SU-DHL-6 (cell line): Measurements from ENCODE around the gene TP63.

Source experiments
- H2AFZ ChIP-seq: fragments of 200-600 bp; sonication (generic); 2 replicates; pipeline ENCODE4 v1.6.1; 2014; ENCODE audit warnings: low read depth, mild to moderate bottlenecking, moderate library complexity, mixed read lengths, antibody characterized with exemption, low read length; ENCODE audit not compliant: severe bottlenecking
- H3F3A ChIP-seq: fragments of 200-600 bp; shearing (Covaris generic); 2 replicates; pipeline ENCODE4 v1.6.0; 2016; ENCODE audit warnings: antibody characterized with exemption, mild to moderate bottlenecking; ENCODE audit not compliant: insufficient read depth
- H3K27ac ChIP-seq: fragments of 200-600 bp; sonication (generic); 2 replicates; pipeline ENCODE4 v1.5.1; 2016; ENCODE audit warnings: low read depth, mild to moderate bottlenecking, low read length, moderate library complexity, mixed read lengths
- H3K27me3 ChIP-seq: fragments of 200-600 bp; sonication (generic), shearing (Covaris generic); 2 replicates; pipeline ENCODE4 v1.6.0; 2014; ENCODE audit warnings: mild to moderate bottlenecking, low read length
- H3K36me3 ChIP-seq: fragments of 200-600 bp; sonication (generic); 2 replicates; pipeline ENCODE4 v1.6.1; 2014; ENCODE audit warnings: mild to moderate bottlenecking, low read length, mixed read lengths
- H3K4me2 ChIP-seq: fragments of 300-600, 200-600 bp; shearing (Covaris generic), sonication (generic); 2 replicates; pipeline ENCODE4 v1.6.0; 2014; ENCODE audit warnings: low read length, low read depth, mild to moderate bottlenecking; ENCODE audit not compliant: poor library complexity, severe bottlenecking
- H3K4me3 ChIP-seq: fragments of 200-600 bp; sonication (generic); 2 replicates; pipeline ENCODE4 v1.5.1; 2014; ENCODE audit warnings: antibody characterized with exemption, low read length, mild to moderate bottlenecking, mixed read lengths; ENCODE audit not compliant: insufficient read depth, poor library complexity, severe bottlenecking
- H3K79me2 ChIP-seq: fragments of 200-600 bp; sonication (generic); 2 replicates; pipeline ENCODE4 v1.6.1; 2014; ENCODE audit warnings: mild to moderate bottlenecking, low read length, moderate library complexity; ENCODE audit not compliant: insufficient read depth
- H3K9ac ChIP-seq: fragments of 200-600 bp; sonication (generic); 2 replicates; pipeline ENCODE4 v1.7.0; 2014; ENCODE audit warnings: mild to moderate bottlenecking, low read length
- H3K9me2 ChIP-seq: fragments of 200-600 bp; sonication (generic); replicated peaks from 2 replicates; pipeline ENCODE4 v1.6.1; 2014; ENCODE audit warnings: low read length; ENCODE audit not compliant: insufficient read depth
- H3K9me3 ChIP-seq: fragments of 200-600 bp; sonication (generic); 2 replicates; pipeline ENCODE4 v1.6.1; 2014; ENCODE audit warnings: low read length, mixed read lengths; ENCODE audit not compliant: insufficient read depth
- H4K20me1 ChIP-seq: fragments of 200-600 bp; sonication (generic); 2 replicates; pipeline ENCODE4 v1.6.1; 2014; ENCODE audit warnings: low read depth, mild to moderate bottlenecking, antibody characterized with exemption, low read length, moderate library complexity, mixed read lengths
- EZH2phosphoT487 ChIP-seq: fragments of 200-600 bp; sonication (generic), shearing (Covaris generic); conservative IDR thresholded peaks from 2 replicates; pipeline ENCODE4 v1.6.1; 2018; ENCODE audit warnings: mild to moderate bottlenecking, antibody characterized with exemption, low read length, moderate library complexity, mixed read lengths
- TF ChIP-seq, protein P1 (sequence below): fragments of 200-600 bp; sonication (generic); IDR thresholded peaks from one replicate; pipeline ENCODE4 v1.5.1; 2017; ENCODE audit warnings: antibody characterized with exemption, mild to moderate bottlenecking, low read length, moderate library complexity; ENCODE audit not compliant: insufficient read depth, poor library complexity, severe bottlenecking

TP63 gene

DNA sequence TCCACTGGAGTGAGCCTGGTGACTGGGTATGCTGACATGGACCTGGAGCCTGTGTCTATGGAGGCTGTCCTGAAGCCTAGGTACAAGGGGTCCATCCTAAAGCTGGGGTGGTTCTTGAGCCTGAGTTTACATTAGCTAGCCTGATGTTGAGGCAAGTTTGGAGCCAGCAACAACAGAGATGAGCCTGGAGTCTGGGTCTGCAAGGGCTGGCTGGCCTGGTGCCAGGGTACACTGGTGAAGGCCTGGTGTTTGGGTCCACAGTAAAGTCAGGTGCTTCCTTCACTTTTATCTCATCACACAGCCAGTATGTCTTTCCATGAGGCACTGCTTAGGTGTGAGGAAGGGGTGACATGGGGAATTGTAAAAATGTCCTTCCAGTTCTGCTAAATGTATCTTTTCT lies 49.5 kb downstream of the TP63 start:
- no peak overlapping the region for H3K9ac ChIP-seq
- H3K36me3 ChIP-seq: no peaks in the 10 kb centered on the region
- H3K9me2 ChIP-seq: no peaks in the 10 kb centered on the region
- no peaks in the 10 kb centered on the region for H3F3A ChIP-seq
- H3K4me3 ChIP-seq: no peak overlapping the region
- H3K9me3 ChIP-seq: no peaks in the 10 kb centered on the region
- no peaks in the 10 kb centered on the region for H3K27me3 ChIP-seq
- TF ChIP-seq EZH2phosphoT487: no peak
- TF ChIP-seq, protein P1, sequence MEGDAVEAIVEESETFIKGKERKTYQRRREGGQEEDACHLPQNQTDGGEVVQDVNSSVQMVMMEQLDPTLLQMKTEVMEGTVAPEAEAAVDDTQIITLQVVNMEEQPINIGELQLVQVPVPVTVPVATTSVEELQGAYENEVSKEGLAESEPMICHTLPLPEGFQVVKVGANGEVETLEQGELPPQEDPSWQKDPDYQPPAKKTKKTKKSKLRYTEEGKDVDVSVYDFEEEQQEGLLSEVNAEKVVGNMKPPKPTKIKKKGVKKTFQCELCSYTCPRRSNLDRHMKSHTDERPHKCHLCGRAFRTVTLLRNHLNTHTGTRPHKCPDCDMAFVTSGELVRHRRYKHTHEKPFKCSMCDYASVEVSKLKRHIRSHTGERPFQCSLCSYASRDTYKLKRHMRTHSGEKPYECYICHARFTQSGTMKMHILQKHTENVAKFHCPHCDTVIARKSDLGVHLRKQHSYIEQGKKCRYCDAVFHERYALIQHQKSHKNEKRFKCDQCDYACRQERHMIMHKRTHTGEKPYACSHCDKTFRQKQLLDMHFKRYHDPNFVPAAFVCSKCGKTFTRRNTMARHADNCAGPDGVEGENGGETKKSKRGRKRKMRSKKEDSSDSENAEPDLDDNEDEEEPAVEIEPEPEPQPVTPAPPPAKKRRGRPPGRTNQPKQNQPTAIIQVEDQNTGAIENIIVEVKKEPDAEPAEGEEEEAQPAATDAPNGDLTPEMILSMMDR: no peak
- H3K4me2 ChIP-seq: no peak overlapping the region
- H4K20me1 ChIP-seq: no peaks in the 10 kb centered on the region
- H3K27ac ChIP-seq: no peak overlapping the region
- no peak overlapping the region for H2AFZ ChIP-seq
- 0 out of 2 replicates have a peak, but pooled peaks cover 2% of the 10 kb centered on the region for H3K79me2 ChIP-seq

DNA sequence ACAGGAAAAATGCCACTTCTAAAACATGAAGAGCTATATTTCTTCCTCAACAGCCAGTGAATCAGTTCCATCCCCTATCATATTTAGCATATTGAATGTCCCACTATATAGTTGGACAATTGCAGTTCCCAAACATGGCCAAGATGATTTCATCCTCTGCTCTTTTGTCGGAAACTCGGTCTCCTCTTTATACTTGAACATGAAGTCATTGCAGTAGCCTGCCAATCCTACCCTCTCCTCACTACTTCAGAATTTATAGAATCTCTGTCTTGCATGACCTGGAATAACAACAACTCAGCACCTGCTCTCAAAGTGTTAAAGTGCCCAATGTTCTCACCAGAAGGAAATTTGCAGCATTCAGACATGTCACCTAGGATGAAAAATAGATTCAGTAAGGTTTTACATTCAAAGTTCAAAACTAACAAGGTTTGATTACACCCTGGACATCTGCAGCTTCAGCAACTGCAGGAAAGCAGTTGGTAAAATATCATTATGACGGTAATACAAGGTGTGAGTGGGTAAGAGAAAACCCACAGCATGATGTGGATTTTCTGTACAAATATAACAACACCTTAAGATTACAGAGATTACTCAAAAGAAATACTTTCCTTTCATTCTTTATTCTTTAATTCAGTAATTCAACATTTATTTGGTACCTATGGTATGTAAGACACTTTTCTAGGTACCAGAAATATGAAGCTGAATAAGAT lies 52.5 kb downstream of the TP63 start:
- no peaks in the 10 kb centered on the region for H3K9me2 ChIP-seq
- no peak overlapping the region for H3K9ac ChIP-seq
- no peak overlapping the region for H3K4me2 ChIP-seq
- no peak overlapping the region for H3K27ac ChIP-seq
- no peaks in the 10 kb centered on the region for H3F3A ChIP-seq
- H4K20me1 ChIP-seq: no peaks in the 10 kb centered on the region
- no peaks in the 10 kb centered on the region for H3K27me3 ChIP-seq
- no peak for TF ChIP-seq EZH2phosphoT487
- H3K4me3 ChIP-seq: no peak overlapping the region
- H3K9me3 ChIP-seq: no peaks in the 10 kb centered on the region
- H3K36me3 ChIP-seq: no peaks in the 10 kb centered on the region
- no peaks in the 10 kb centered on the region for H3K79me2 ChIP-seq
- no peak overlapping the region for H2AFZ ChIP-seq

DNA sequence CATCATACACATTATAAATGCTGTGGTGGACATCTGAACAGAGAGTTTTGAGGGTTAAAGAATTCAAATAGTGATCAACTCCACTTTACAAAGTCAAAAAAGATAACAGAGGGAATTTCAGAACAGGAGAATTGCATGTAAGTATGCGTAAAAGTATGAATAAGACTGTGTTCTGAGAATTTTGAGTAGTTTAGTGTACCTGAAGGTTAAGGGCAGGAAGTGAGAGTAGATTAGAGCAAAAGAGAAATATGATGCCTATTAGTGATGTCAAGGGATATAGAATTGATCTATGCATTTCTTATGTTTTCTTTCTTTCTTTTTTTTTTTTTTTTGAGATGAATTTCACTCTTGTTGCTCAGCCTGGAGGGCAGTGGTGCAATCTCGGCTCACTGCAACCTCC lies 53.1 kb downstream of the TP63 start:
- H4K20me1 ChIP-seq: no peaks in the 10 kb centered on the region
- no peak overlapping the region for H3K4me3 ChIP-seq
- no peaks in the 10 kb centered on the region for H3K36me3 ChIP-seq
- H3K79me2 ChIP-seq: no peaks in the 10 kb centered on the region
- no peak overlapping the region for H2AFZ ChIP-seq
- H3K27ac ChIP-seq: no peak overlapping the region
- H3K4me2 ChIP-seq: no peak overlapping the region
- H3K9me2 ChIP-seq: no peaks in the 10 kb centered on the region
- H3K27me3 ChIP-seq: no peaks in the 10 kb centered on the region
- H3F3A ChIP-seq: no peaks in the 10 kb centered on the region
- no peak overlapping the region for H3K9ac ChIP-seq
- no peak for TF ChIP-seq EZH2phosphoT487
- TF ChIP-seq, protein P1: no peak
- no peaks in the 10 kb centered on the region for H3K9me3 ChIP-seq

DNA sequence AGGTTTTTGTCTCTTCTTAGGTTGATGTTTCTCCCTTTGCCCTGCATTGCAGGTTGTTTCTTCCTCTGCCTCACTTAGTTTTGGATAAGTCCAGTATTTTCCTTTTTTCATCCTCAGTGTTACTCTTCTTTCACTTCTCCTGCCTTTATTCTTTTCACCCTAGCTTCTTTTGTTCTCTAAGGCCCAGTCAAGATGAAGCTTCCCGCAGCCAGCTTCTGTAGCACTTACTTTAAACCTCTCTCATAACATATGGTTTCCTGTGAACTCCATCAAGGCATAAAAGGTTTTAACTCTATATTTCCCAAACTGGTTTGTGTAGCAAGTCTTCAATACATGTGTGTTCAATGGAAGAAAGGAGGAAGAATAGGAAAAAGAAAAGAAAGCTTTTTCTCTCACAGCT lies 54.1 kb downstream of the TP63 start:
- Histone ChIP-seq H3K36me3 (no peaks in the 10 kb centered on the region), H3K27ac (no peak overlapping the region), H3K4me2 (no peak overlapping the region), H3K27me3 (no peaks in the 10 kb centered on the region), H3K4me3 (no peak overlapping the region), H3K9ac (no peak overlapping the region), H3K9me3 (no peaks in the 10 kb centered on the region), H3K9me2 (no peaks in the 10 kb centered on the region), H3F3A (no peaks in the 10 kb centered on the region), H3K79me2 (no peaks in the 10 kb centered on the region), H2AFZ (no peak overlapping the region), H4K20me1 (no peaks in the 10 kb centered on the region)
- TF ChIP-seq, protein P1: no peak
- no peak for TF ChIP-seq EZH2phosphoT487
